Smooth muscle cell of the brain vasculature (primary cell): ENCODE results near the gene TRPM3.

Experiments
- DNase-seq: peaks from one replicate; pipeline ENCODE4 v3.0.0-alpha.2; 2012; ENCODE audit warnings: low read depth, low spot score

TRPM3 gene

DNA sequence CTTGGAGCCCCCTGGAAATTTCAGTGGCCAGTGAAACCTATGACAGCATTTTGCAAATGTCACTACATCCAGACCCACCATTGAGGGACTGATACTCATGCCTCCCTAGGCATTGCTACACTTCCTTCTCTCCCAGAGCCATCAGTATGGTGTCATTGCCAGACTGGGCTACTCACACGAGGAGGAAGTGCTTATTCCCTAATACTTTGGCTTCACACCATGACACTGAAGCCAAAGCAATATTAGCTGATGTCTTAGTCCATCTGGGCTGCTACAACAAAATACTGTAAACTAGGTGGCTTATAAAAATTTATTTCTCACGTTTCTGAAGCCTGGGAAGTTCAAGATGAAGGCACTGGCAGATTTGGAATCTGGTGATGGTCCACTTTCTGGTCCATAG lies 22.6 kb downstream of the TRPM3 start:
- no peak for DNase-seq

DNA sequence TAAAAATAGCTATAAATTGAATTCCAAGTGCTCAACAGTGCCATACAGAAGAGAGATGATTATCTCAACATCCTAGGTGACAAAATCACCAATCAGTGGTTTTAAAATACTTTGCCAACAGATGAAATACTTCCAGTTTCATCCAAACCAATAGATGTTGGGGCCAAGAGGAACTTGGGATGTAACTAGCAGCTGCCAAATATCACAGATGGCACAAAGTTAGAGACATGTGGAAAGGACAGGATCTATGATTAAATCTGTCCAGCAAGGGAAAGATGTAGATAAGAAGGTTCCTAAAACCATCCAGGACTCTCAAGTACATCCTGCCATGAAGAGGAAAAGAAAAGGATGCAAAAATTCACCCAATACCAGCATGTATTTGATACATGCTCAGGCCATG lies 23.8 kb downstream of the TRPM3 start:
- no peak for DNase-seq

DNA sequence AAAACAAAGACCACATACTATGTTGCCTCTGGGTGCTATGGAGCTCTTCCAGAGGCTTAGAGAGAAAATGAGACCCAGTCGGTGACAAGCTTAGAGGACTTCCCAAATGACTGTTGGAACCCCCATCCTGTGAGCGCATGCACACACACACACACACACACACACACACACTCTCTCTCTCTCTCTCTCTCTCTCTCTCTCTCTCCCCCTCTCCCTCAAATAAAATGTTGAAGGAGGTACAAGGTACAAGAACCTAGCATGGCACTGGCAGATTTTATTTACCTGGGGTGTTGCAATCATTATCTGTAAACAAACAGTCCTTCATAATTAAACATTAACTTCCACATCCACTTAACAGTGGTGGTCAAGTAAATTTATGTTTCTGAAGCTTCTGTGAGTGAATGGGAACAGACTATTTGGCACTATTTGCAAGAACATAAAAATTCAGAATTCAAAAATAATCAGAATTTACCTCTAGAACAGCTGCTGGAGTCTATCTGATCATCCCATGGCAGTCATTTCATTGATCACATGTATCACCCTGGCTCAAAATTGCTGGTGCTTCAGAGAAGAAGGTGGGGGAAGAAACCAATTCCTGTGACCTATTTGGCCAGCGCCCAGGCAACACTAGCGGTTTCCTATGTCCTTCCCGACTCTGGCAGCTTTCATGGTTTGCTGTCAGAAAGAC lies 24.9 kb downstream of the TRPM3 start:
- DNase-seq = no peak

DNA sequence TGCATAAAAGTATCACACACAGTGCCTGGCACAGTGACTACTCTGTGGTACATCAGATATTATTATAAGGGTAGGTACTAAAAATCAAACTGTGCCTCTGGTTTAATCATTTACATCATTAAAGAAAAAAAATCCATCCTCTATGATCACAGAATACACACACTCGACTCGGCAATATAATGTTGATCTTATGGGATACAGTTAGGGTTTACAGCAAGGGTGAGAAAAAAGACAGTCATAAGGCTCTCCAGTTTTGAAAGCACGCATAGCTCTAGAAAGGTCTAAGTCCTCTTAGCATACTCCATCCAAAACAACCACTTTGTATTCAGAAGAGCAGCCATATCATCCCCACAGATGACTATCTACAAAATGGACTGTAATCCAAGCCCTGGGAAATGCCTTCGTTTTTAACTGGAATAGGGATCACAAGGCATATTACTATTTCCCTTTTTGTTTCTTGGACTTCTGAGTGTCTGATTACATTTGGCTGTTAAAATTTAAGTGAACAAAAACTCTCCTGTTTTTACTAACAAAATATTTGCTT lies 26.6 kb downstream of the TRPM3 start:
- DNase-seq = no peak

DNA sequence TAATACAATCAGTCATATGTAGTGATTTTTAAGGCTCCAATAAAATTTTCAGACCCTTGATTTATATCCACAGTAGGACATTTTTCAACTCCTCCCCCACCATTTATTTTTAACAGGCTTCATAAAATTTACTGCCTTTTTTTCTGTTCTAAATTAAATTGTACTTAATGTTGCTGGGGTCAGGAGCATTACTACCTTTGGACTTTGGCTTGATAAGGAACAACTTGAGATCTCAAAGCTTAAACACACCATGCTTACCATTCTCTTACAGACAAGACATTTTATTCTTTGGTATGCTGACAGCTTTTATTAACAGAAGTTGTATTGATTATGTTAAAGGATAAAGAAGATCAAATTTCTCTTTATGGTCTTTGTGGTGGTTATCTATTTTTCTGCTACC lies 30.5 kb downstream of the TRPM3 start:
- no peak for DNase-seq

DNA sequence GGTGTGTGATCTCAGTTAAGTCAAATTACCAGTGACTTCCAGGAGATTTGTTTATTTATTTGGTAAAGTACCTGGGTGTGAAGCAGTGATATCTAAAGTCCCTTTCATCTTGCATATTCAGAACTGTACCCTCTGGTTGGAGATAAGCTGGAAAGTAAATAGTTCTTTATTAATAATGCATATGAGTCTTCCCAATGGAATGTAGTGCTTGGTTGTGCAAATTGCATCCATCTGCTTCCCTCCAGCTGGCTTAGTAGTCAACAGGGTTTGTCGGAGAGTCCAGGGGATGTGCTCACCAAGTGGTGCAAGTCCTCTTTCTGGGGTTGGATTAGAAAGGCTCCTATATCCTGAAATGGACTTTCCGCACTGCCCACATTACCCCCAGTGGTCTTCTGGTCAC lies 42.0 kb downstream of the TRPM3 start:
- DNase-seq = no peak

DNA sequence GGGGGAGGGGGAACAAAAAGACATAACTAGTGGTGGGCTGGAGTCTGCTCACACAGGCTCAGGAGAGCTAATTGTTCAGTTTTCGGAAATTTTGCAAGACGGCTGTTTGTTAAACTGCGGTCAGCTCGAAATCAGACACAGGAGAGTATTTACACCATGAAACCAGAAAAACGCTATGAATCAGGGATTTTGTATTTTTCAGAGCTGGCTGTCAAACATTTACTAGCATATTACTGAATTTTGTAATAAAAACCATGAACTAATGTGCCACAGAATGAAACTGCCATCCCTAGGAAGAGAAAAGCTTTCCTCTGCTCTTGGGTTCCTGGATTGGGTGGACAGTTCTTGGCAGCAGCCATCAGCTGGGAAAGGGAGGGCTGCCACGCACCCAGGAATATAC lies 45.3 kb downstream of the TRPM3 start:
- no peak for DNase-seq

DNA sequence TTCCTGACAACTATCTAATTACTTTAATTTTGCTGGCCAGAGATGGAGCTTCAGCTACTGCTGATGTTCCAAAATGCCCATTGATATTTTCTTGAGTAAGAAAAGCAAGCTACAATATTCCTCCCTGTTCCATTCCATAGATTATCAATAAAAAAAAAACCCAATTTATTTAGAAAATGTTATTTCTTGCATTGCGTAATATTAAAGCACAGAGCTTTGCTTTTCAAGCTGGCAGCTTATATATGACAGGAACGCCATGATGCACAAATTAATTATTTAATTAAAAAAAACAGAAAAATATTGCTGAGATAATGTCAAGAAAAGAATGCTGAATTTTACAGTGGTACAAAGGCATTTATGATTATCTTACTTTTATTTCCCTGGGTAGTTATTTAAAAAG lies 47.9 kb downstream of the TRPM3 start:
- DNase-seq = no peak

DNA sequence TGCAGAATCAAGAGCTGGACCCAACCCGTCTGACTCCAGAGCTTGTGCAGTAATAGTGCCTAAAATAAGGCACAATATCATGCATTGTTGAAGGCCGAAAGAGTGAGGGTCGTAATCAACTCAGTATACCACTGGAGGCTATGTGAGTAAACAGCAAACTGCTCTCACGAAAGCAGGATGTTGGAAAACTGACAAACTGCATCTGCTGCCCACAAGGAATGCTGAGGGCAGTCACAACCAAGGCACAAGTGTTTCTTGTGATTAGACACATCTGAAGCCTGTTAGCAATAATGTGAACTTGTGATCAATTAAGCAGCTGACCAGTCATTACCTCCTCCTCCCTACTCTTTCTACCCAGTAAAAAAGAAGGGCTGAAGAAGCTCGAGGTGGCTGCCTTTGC lies 48.8 kb downstream of the TRPM3 start:
- DNase-seq = no peak

DNA sequence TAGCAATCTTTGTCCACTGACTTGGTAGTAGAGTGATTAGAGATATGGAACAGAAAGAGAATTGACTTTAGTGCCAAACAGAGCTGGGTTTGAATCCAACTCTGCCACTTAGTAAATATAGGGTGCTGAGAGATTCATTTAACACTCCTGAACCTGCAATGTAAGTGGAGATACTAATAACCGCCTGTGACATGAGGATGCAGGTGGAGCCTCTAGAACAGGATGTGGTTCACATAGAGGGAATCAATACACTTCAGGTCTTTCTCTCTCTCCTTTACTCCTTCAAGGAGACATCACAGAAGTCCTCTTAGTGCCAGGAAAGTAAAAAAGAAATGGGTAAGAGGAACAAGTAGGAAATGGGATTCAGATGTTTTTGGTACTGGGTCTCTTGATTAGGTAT lies 49.8 kb downstream of the TRPM3 start:
- no peak for DNase-seq

DNA sequence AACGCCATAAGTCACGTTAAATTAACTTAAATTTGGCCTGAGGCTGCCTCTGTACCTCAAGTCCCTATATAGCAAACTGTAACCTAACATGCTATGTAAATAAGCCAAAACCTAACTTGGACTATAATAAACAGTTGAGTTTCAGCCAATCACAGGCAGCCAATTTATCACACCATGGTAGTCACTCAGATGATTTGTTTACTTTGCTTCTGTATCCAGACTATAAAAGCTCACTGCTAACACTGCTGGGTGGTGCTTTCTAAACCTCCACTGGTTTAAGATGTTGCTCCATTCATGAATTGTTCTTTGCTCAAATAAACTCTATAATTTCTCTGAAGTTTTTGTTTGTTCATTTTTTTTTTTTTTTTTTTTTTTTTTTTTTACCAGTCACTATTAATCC lies 62.8 kb downstream of the TRPM3 start:
- no peak for DNase-seq

DNA sequence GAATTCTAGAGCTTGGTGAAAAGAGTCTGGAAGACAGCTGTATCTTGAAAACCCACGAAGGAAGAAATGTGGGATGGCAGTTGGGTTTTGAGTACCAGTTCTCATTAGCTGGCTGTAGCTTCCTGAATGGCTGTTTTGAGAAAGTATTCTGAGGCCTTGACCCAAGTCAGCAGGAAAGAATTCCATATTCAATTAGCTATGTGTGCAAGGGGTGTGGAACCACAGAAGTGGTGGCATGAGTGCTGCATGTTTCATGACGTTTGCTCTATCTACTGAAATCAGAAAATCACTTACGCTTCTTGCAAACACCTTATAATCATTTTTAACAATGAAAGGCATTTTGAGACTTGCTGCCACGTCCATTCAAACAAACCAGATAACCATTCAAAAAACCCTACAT lies 69.1 kb downstream of the TRPM3 start:
- no peak for DNase-seq

DNA sequence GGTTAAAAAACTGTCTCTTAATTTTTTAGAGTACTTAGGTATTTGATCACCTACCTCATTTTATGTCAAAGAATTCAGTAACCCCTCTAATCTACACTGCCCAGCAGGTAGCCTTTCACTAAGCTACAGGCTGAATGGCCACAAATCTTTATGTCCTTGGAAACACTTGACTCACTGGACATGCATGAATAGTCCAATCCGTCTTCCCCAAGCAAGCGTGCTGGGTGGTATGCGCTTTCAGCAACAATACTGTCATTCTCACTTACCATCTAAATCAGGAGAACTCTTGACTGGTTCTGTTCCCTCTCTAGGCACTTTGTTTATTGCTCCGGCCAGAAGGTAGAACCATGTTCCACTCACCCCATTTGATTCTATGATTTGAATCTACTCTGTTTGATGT lies 73.1 kb downstream of the TRPM3 start:
- no peak for DNase-seq

DNA sequence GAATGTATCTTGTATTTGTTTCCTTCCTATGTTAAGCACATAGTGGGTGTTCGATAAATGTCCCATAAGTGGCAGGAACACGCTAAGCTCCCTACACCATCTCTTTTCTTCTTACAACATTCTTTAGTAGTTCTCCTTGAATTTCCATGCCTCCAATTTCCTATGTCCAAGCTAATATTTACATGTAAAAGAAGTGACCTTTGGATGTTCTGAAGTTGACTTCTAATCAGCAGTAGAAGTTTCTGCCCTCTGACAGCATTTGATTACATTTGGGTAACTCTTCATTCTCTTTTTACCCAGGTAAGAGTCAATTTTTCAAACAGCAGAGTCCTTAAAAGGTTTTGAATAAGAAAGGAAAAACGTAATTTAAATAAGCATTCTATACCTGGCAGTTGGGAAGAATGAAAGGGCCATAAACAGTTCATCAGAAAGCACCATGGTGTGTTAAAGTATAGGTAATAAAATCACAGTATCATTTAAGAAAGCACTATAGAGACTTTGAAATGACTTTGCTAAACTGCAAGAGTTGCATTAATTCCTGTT lies 78.9 kb downstream of the TRPM3 start:
- no peak for DNase-seq

DNA sequence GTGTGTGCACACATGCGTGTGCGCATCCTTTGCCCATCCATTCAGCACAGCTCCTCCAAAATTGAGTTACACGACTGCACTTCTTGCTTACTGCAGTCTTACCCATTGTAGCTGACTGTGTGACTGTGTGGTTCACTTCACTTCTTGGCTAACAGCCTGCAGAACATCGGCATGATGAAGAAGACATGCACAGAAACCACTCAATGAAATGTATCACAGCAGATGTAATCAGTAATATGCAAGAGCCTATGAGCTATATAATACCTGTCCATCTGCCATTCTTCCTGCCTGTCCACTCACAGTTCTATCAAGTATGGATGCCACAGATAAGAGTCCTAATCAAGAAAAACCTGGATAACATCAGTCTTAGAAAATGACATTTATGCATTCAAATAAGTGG lies 83.9 kb downstream of the TRPM3 start:
- no peak for DNase-seq

DNA sequence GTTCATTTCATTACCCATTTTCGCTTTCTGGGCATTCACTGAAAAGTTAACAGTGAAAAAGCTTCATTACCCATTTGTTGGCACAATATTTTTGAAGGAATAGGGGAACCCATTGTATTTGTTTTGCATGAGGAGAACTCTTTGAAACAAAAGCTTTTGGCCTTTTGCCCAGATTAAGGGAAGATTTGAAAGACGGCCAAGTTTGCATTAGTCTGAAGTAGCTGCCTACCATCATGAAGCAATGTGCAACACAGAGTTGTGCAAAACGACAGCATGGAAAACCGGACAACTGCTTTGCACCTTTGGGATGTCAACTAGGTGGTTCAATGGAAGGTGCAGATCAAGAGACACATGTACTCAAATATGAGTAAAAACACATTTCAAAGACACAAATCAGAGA lies 84.9 kb downstream of the TRPM3 start:
- DNase-seq = peak; percentile 10

DNA sequence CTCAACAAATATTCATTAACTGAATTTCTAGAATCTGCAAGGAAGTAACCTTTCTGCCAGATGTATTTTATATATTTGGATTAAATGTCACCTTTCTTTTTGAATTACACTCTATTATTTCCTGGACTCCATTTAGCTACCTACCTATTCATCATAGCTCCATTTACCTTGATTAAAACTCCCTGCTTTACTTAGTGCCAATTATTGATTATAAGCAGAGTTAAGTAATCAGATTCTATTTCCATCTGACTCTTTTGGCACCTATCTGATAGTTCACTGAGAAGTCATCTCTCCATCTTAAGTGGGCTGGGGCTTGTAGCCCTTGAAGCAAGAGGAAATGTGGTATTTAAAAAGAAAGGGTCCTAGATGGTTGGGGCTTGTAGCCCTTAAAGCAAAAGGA lies 88.6 kb downstream of the TRPM3 start:
- no peak for DNase-seq

DNA sequence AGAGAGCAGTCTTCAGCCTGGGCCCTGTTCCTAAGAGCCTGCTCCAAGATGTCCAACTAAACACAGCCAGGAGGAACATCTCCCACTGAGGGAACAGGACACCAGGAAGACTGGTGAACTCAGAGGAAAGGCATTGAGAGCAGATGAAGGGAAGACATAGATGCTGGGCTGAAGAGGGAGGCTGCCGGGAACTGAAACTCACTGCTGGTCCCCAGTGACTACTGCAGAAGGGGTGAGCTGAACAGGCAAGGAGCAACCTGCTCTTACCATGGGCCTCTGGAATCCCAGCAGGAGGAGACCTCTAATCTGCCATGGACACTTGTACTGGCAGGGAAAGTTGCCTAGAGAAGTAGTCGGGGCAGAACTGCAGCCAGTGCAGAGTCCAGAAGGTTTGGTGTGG lies 95.7 kb downstream of the TRPM3 start:
- DNase-seq = no peak

DNA sequence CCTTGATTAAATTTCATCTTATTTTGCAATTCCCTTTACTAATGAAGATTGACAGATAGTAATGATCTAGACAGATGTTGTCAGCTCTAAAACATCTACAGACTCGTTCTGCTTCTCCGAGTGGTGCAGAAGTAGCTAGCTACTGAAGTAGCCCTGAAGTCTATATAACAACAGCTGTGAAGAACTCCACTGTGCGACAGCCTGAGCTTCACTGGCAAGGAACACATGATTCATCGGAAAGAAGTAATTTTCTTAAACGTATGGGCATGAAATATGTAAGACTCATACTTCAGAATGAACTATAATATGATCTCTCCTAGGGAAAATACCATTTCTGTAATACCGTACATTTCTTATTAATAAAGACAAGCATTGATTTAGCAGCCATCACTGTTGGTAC lies 96.2 kb downstream of the TRPM3 start:
- no peak for DNase-seq

DNA sequence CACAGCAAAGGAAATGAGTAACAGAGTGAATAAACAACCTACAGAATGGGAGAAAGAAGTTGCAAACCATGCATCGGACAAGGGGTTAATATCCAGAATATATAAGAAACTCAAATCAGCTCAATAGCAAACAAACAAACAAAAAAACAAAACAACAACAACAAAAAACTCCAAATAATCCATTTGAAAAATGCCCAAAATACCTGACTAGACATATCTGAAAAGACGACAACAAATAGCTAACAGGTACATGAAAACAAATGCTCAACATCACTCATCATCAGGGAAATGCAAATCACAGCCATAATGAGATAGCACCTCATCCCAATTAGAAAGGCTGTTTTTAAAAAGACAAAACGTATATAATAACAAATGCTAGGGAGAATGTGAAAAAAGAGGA lies 111.2 kb downstream of the TRPM3 start:
- DNase-seq = no peak

DNA sequence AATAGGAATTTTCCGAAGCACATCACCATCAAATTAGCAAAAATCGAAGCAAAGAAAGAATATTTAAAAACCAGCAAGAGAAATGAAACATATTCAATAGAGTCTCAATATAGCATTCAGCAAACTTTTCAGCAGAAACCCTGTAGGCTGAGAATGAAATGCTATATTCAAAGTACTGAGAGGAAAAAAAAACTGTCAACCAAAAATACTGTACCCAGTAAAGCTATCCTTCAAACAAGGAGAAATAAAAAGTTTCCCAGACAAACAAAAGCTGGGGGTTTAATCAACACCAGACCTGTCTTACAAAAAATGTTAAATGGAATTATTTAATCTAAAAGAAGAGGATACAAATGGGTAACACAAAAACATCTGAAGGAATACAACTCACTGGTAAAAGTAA lies 116.0 kb downstream of the TRPM3 start:
- DNase-seq = no peak

DNA sequence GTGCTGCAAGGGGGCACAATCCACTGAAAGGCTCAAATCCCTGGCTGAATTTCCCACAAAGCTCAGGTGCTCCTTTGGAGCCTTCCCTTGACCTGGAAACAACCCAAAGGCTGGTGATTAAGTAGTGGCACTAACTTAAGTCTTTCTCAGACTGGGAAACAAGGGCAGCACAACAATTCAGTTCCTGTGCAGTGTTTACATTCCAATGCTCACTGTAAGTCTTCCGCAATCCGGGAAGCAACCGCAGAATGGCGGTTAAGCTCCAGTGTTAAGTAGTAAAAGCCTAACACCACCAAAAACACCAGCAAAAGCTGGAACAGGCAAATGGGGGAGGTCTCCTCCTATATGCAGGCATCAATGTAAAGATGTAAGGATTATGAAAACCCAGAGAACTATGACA lies 117.2 kb downstream of the TRPM3 start:
- DNase-seq = no peak

DNA sequence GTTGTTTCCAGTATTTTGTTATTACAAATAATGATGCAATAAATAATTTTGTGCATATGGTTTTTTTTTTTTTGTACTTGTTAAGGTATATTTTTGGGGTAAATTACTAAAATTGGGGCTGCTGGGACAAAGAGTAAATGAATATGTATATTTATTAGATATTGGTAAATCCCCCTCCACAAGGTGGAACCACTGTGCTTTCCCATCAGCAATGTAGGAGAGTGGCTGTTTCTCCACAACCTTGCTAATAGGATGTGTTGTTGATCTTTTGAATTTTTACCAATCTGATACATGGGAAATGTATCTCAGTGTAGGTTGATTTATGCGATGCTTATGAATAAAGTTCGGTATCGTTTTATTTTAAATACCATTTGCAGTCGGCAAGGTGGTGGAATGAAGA lies 118.1 kb downstream of the TRPM3 start:
- no peak for DNase-seq
